ENCODE results near the gene COQ5.

DNA sequence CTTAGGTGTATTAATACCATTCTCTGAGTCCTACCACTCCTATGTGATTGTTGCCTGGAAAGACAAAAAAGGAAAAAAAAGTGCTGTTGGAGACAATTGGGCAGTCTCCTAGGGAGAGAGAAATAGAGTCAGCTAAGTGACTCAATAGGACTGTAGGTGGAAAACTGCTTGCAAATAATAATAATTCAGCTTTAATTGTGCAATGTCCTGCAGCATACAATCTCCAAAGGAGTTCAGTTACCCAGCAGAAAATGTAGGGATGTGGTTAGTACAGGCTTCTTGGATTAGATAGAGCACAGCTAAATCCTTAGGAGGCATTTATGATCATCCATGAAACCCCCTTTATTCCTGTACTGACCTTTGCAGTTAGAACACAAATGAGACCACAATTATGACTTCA lies 56.4 kb downstream of the COQ5 start:
- no peak for TF ChIP-seq POLR2A (IDR thresholded peaks at IDR 0.05)
- TF ChIP-seq, protein P1, sequence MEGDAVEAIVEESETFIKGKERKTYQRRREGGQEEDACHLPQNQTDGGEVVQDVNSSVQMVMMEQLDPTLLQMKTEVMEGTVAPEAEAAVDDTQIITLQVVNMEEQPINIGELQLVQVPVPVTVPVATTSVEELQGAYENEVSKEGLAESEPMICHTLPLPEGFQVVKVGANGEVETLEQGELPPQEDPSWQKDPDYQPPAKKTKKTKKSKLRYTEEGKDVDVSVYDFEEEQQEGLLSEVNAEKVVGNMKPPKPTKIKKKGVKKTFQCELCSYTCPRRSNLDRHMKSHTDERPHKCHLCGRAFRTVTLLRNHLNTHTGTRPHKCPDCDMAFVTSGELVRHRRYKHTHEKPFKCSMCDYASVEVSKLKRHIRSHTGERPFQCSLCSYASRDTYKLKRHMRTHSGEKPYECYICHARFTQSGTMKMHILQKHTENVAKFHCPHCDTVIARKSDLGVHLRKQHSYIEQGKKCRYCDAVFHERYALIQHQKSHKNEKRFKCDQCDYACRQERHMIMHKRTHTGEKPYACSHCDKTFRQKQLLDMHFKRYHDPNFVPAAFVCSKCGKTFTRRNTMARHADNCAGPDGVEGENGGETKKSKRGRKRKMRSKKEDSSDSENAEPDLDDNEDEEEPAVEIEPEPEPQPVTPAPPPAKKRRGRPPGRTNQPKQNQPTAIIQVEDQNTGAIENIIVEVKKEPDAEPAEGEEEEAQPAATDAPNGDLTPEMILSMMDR (IDR thresholded peaks at IDR 0.05), result no peak
